GM12801 (cell line): ENCODE data around the gene IFTAP.

ENCODE experiments used
- CTCF ChIP-seq: IDR thresholded peaks from one replicate; pipeline ENCODE4 v1.5.1; 2011; ENCODE audit warnings: control low read depth; ENCODE audit not compliant: insufficient read length; ENCODE audit errors: extremely low read depth

Gene IFTAP

GRCh38 chr11:36693139-36693843 is 99.0 kb downstream of the IFTAP start:
- no peak for TF ChIP-seq CTCF

GRCh38 chr11:36695111-36695510 is 100.8 kb downstream of the IFTAP start:
- no peak for TF ChIP-seq CTCF

GRCh38 chr11:36695571-36695970 is 101.3 kb downstream of the IFTAP start:
- TF ChIP-seq CTCF = no peak

GRCh38 chr11:36696550-36696949 is 102.2 kb downstream of the IFTAP start:
- TF ChIP-seq CTCF = no peak

GRCh38 chr11:36699271-36699670 is 105.0 kb downstream of the IFTAP start:
- TF ChIP-seq CTCF = no peak

GRCh38 chr11:36700246-36700645 is 105.9 kb downstream of the IFTAP start:
- TF ChIP-seq CTCF = no peak

- no peak for TF ChIP-seq CTCF
These were observed 108.2 kb downstream of the IFTAP start for GRCh38 chr11:36702330-36703054.
